ENCODE data around the gene ZNF157.
"Not testable (repeated sequence)": the region's sequence is repeated elsewhere in the genome, so short reads cannot be mapped to it uniquely, and the experiment has no call there.

DNA sequence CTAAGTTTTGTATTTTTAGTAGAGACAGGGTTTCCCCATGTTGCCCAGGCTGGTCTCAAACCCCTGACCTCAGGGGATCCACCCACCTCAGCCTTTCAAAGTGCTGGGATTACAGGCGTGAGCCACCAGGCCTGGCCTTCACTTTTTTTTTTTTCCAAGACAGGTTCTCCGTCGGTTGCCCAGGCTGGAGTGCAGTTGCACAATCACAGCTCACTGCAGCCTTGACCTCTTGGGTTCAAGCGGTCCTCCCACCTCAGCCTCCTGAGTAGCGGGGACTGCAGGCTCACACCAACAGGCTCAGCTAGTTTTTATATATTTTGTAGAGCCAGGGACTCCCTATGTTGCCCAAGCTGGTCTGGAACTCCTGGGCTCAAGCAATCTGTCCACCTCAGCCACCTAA lies 37.6 kb upstream of the ZNF157 start:
- not testable (repeated sequence) for TF ChIP-seq ZNF274 (IDR thresholded peaks at IDR 0.05; ENCODE audit: low read depth, low read length); SUZ12 (IDR thresholded peaks at IDR 0.05; ENCODE audit: extremely low read depth, insufficient read depth, insufficient read length)

Data from NT2/D1 (cell line).